ENCODE measurements around the gene LTBP1.

LTBP1 gene

GRCh38 chr2:33121416-33121815 lies 174.7 kb downstream of the LTBP1 start:
- Histone ChIP-seq H3K79me2 (ENCODE audit: control insufficient read depth, low read length) (peaks cover 7% of the 10 kb centered on the region; the same call in 1 of the 2 replicates), H3K36me3 (ENCODE audit: control insufficient read depth, low read length) (peaks cover 51% of the 10 kb centered on the region), H3K27me3 (ENCODE audit: control insufficient read depth, low read length) (no peaks in the 10 kb centered on the region), H3K9me2 (replicated peaks; ENCODE audit: control insufficient read depth, low read length) (no peaks in the 10 kb centered on the region), H3K4me3 (ENCODE audit: low read length) (no peak overlapping the region), H3K9me3 (ENCODE audit: control insufficient read depth, insufficient read depth, low read length) (no peaks in the 10 kb centered on the region), H3F3A (ENCODE audit: control insufficient read depth, insufficient read depth) (no peaks in the 10 kb centered on the region), H3K4me1 (ENCODE audit: control insufficient read depth, low read length) (peaks cover 11% of the 10 kb centered on the region), H4K20me1 (ENCODE audit: control insufficient read depth, insufficient read depth, low read depth, low read length) (no peaks in the 10 kb centered on the region), H3K27ac (ENCODE audit: low read depth, low read length) (no peak overlapping the region), H3K4me2 (ENCODE audit: low read length) (no peak overlapping the region)
- TF ChIP-seq EZH2phosphoT487 (IDR thresholded peaks at IDR 0.05; ENCODE audit: borderline replicate concordance, low read length) (no peak), CTCF (IDR thresholded peaks at IDR 0.05; ENCODE audit: low read depth, low read length, poor library complexity, severe bottlenecking) (no peak)

GRCh38 chr2:33121925-33122324 lies 175.2 kb downstream of the LTBP1 start:
- no peak overlapping the region for H3K27ac ChIP-seq (ENCODE audit: low read depth, low read length)
- no peaks in the 10 kb centered on the region for H4K20me1 ChIP-seq (ENCODE audit: control insufficient read depth, insufficient read depth, low read depth, low read length)
- no peaks in the 10 kb centered on the region for H3F3A ChIP-seq (ENCODE audit: control insufficient read depth, insufficient read depth)
- H3K36me3 ChIP-seq (ENCODE audit: control insufficient read depth, low read length) = peaks cover 51% of the 10 kb centered on the region
- H3K4me3 ChIP-seq (ENCODE audit: low read length) = no peak overlapping the region
- peaks cover 16% of the 10 kb centered on the region for H3K4me1 ChIP-seq (ENCODE audit: control insufficient read depth, low read length)
- peaks cover 10% of the 10 kb centered on the region; the same call in 1 of the 2 replicates for H3K79me2 ChIP-seq (ENCODE audit: control insufficient read depth, low read length)
- H3K4me2 ChIP-seq (ENCODE audit: low read length) = no peak overlapping the region
- no peaks in the 10 kb centered on the region for H3K9me2 ChIP-seq (replicated peaks; ENCODE audit: control insufficient read depth, low read length)
- no peaks in the 10 kb centered on the region for H3K9me3 ChIP-seq (ENCODE audit: control insufficient read depth, insufficient read depth, low read length)
- H3K27me3 ChIP-seq (ENCODE audit: control insufficient read depth, low read length) = no peaks in the 10 kb centered on the region
- TF ChIP-seq EZH2phosphoT487 (IDR thresholded peaks at IDR 0.05; ENCODE audit: borderline replicate concordance, low read length) (no peak), CTCF (IDR thresholded peaks at IDR 0.05; ENCODE audit: low read depth, low read length, poor library complexity, severe bottlenecking) (no peak)

- peaks cover 51% of the 10 kb centered on the region for H3K36me3 ChIP-seq (ENCODE audit: control insufficient read depth, low read length)
- TF ChIP-seq CTCF (IDR thresholded peaks at IDR 0.05; ENCODE audit: low read depth, low read length, poor library complexity, severe bottlenecking) (no peak), EZH2phosphoT487 (IDR thresholded peaks at IDR 0.05; ENCODE audit: borderline replicate concordance, low read length) (no peak)
- H4K20me1 ChIP-seq (ENCODE audit: control insufficient read depth, insufficient read depth, low read depth, low read length) = no peaks in the 10 kb centered on the region
- H3K27me3 ChIP-seq (ENCODE audit: control insufficient read depth, low read length) = no peaks in the 10 kb centered on the region
- peaks cover 24% of the 10 kb centered on the region for H3K4me1 ChIP-seq (ENCODE audit: control insufficient read depth, low read length)
- H3K4me3 ChIP-seq (ENCODE audit: low read length) = no peak overlapping the region
- no peaks in the 10 kb centered on the region for H3K9me3 ChIP-seq (ENCODE audit: control insufficient read depth, insufficient read depth, low read length)
- no peak overlapping the region for H3K27ac ChIP-seq (ENCODE audit: low read depth, low read length)
- H3F3A ChIP-seq (ENCODE audit: control insufficient read depth, insufficient read depth) = no peaks in the 10 kb centered on the region
- H3K9me2 ChIP-seq (replicated peaks; ENCODE audit: control insufficient read depth, low read length) = no peaks in the 10 kb centered on the region
- no peak overlapping the region for H3K4me2 ChIP-seq (ENCODE audit: low read length)
- peaks cover 10% of the 10 kb centered on the region; the same call in 1 of the 2 replicates for H3K79me2 ChIP-seq (ENCODE audit: control insufficient read depth, low read length)
Observed at GRCh38 chr2:33122726-33123125, 176.0 kb downstream of the LTBP1 start.

Measured in DOHH2 (cell line).